Measurements from ENCODE around the gene C1orf210. TPM values are rescaled to one million over a fixed set of nuclear protein-coding genes. Genes with fewer than 3 reads are reported as not detected.

Gene C1orf210
- total and polyA plus RNA-seq, 2 of the 13 experiments (the other 11 are each of a cell fraction or from before 2014, with no cell fraction given) = 0.49 to 5.1 TPM

GRCh38 chr1:43282220-43283195 is 2.9 kb downstream of the C1orf210 start (continued):
- TF ChIP-seq ZNF513 (CRISPR knock-in tag; conservative IDR thresholded peaks at IDR 0.05) (no peak), SUZ12 (IDR thresholded peaks at IDR 0.05; ENCODE audit: low read depth, low read length) (no peak), ZNF792 (CRISPR knock-in tag; IDR thresholded peaks at IDR 0.05) (peak; percentile 68; the same call in 1 of the 2 replicates), CEBPB (IDR thresholded peaks at IDR 0.05; ENCODE audit: borderline replicate concordance, low read depth, low read length) (peak; percentile 96), ZNF207 (IDR thresholded peaks at IDR 0.05; ENCODE audit: borderline replicate concordance) (no peak), SIN3A (IDR thresholded peaks at IDR 0.05; ENCODE audit: borderline replicate concordance, low read depth, low read length) (0 out of 2 replicates have a peak, but pooled peaks have one; percentile 54), PRPF4 (IDR thresholded peaks at IDR 0.05; ENCODE audit: low read depth, low read length, poor library complexity, severe bottlenecking) (no peak), HNF4A (CRISPR knock-in tag; IDR thresholded peaks at IDR 0.05) (peak; percentile 87), ZNF710 (CRISPR knock-in tag; IDR thresholded peaks at IDR 0.05; ENCODE audit: borderline replicate concordance) (peak; percentile 64; the same call in 1 of the 2 replicates), NONO (IDR thresholded peaks at IDR 0.05) (no peak), NONO (CRISPR knock-in tag; conservative IDR thresholded peaks at IDR 0.05) (0 out of 2 replicates have a peak, but pooled peaks have one; percentile 8), KLF13 (CRISPR knock-in tag; IDR thresholded peaks at IDR 0.05) (no peak), TBL1XR1 (IDR thresholded peaks at IDR 0.05; ENCODE audit: borderline replicate concordance, low read length, partially characterized antibody) (no peak), ZNF891 (CRISPR knock-in tag; IDR thresholded peaks at IDR 0.05) (no peak), GPN1 (CRISPR knock-in tag; IDR thresholded peaks at IDR 0.05; ENCODE audit: borderline replicate concordance) (no peak), BCL6 (CRISPR knock-in tag; IDR thresholded peaks at IDR 0.05) (peak; percentile 80), ZNF350 (CRISPR knock-in tag; IDR thresholded peaks at IDR 0.05; ENCODE audit: borderline replicate concordance, low read depth) (peak; percentile 52; the same call in 1 of the 2 replicates), THAP11 (CRISPR knock-in tag; IDR thresholded peaks at IDR 0.05) (peak; percentile 63), EED (CRISPR knock-in tag; IDR thresholded peaks at IDR 0.05) (no peak), CCDC6 (CRISPR knock-in tag; IDR thresholded peaks at IDR 0.05) (peak; percentile 60; the same call in 1 of the 2 replicates), ZFP41 (CRISPR knock-in tag; IDR thresholded peaks at IDR 0.05; ENCODE audit: borderline replicate concordance) (no peak), ZNF431 (CRISPR knock-in tag; IDR thresholded peaks at IDR 0.05; ENCODE audit: borderline replicate concordance, low read depth) (0 out of 2 replicates have a peak, but pooled peaks have one; percentile 39), TBX2 (CRISPR knock-in tag; IDR thresholded peaks at IDR 0.05; ENCODE audit: borderline replicate concordance) (peak; percentile 72; the same call in 1 of the 2 replicates), ZNF720 (CRISPR knock-in tag; IDR thresholded peaks at IDR 0.05) (no peak)
- TF ChIP-seq, protein P1, sequence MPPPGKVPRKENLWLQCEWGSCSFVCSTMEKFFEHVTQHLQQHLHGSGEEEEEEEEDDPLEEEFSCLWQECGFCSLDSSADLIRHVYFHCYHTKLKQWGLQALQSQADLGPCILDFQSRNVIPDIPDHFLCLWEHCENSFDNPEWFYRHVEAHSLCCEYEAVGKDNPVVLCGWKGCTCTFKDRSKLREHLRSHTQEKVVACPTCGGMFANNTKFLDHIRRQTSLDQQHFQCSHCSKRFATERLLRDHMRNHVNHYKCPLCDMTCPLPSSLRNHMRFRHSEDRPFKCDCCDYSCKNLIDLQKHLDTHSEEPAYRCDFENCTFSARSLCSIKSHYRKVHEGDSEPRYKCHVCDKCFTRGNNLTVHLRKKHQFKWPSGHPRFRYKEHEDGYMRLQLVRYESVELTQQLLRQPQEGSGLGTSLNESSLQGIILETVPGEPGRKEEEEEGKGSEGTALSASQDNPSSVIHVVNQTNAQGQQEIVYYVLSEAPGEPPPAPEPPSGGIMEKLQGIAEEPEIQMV (CRISPR knock-in tag; IDR thresholded peaks at IDR 0.05; ENCODE audit: low read depth) = no peak
